Mesendoderm (in vitro differentiated cells): ENCODE data around the gene AGBL3.
"Not testable (repeated sequence)": the region's sequence is repeated elsewhere in the genome, so short reads cannot be mapped to it uniquely, and the experiment has no call there.

Source experiments
- DNase-seq: peaks from one replicate; pipeline ENCODE4 v3.0.0; 2013
- H2AK5ac ChIP-seq: 2 replicates; pipeline ENCODE4 v1.6.1; 2013; ENCODE audit warnings: low read length, inconsistent platforms
- H2BK120ac ChIP-seq: 2 replicates; pipeline ENCODE4 v1.6.1; 2013; ENCODE audit warnings: low read depth, mild to moderate bottlenecking, low read length, moderate library complexity, mixed read lengths
- H2BK15ac ChIP-seq: replicated peaks from 2 replicates; pipeline ENCODE4 v1.6.1; 2013; ENCODE audit warnings: low read depth, mild to moderate bottlenecking, moderate library complexity
- H2BK5ac ChIP-seq: 2 replicates; pipeline ENCODE4 v1.6.1; 2013; ENCODE audit warnings: low read length, inconsistent platforms
- H3K18ac ChIP-seq: 2 replicates; pipeline ENCODE4 v1.6.1; 2013; ENCODE audit warnings: mild to moderate bottlenecking, low read length, mixed read lengths
- H3K23ac ChIP-seq: one replicate; pipeline ENCODE4 v1.6.1; 2013; ENCODE audit warnings: low read length
- H3K27ac ChIP-seq: 2 replicates; pipeline ENCODE4 v1.5.1; 2013; ENCODE audit warnings: low read depth, mild to moderate bottlenecking, inconsistent platforms, low read length, moderate library complexity
- H3K27me3 ChIP-seq: 2 replicates; pipeline ENCODE4 v1.6.1; 2013; ENCODE audit warnings: low read length, control low read depth, mild to moderate bottlenecking, inconsistent platforms; ENCODE audit not compliant: insufficient read depth, poor library complexity
- H3K36me3 ChIP-seq: 2 replicates; pipeline ENCODE4 v1.6.1; 2013; ENCODE audit warnings: low read length, inconsistent platforms; ENCODE audit not compliant: control insufficient read depth, insufficient read depth
- H3K4ac ChIP-seq: one replicate; pipeline ENCODE4 v1.6.1; 2013; ENCODE audit warnings: low read depth, mild to moderate bottlenecking, low read length, moderate library complexity
- H3K4me1 ChIP-seq: 2 replicates; pipeline ENCODE4 v1.6.1; 2013; ENCODE audit warnings: low read depth, low read length, inconsistent platforms; ENCODE audit not compliant: control insufficient read depth
- H3K4me2 ChIP-seq: 2 replicates; pipeline ENCODE4 v1.6.1; 2013; ENCODE audit warnings: low read length
- H3K4me3 ChIP-seq: 2 replicates; pipeline ENCODE4 v1.5.1; 2013; ENCODE audit warnings: mild to moderate bottlenecking, low read length
- H3K56ac ChIP-seq: one replicate; pipeline ENCODE4 v1.6.1; 2013; ENCODE audit warnings: low read length
- H3K79me1 ChIP-seq: 2 replicates; pipeline ENCODE4 v1.6.1; 2013; ENCODE audit warnings: low read length, inconsistent platforms
- H3K79me2 ChIP-seq: 2 replicates; pipeline ENCODE4 v1.6.1; 2013; ENCODE audit warnings: mild to moderate bottlenecking, low read length; ENCODE audit not compliant: control insufficient read depth, insufficient read depth
- H3K9ac ChIP-seq: 2 replicates; pipeline ENCODE4 v1.6.1; 2013; ENCODE audit warnings: low read length, inconsistent platforms
- H4K5ac ChIP-seq: one replicate; pipeline ENCODE4 v1.6.1; 2013; ENCODE audit warnings: low read length
- H4K8ac ChIP-seq: one replicate; pipeline ENCODE4 v1.6.1; 2013; ENCODE audit warnings: low read depth, mild to moderate bottlenecking, control low read depth, low read length, moderate library complexity
- WGBS: extraction: QIAGEN DNeasy Blood & Tissue Kit; methylation state at CpG from one replicate; pipeline ENCODE4 v1.1.7; 2013; ENCODE audit warnings: low lambda C conversion rate, missing lambda C conversion rate; ENCODE audit not compliant: insufficient coverage; ENCODE audit errors: extremely low coverage; 5-methylcytosine and 5-hydroxymethylcytosine counted together

The AGBL3 gene

GRCh38 chr7:135168489-135169140 is 182.3 kb downstream of the AGBL3 start:
- Histone ChIP-seq H3K23ac (no peak overlapping the region), H3K18ac (no peak overlapping the region), H3K4me2 (no peak overlapping the region), H2AK5ac (no peak overlapping the region), H3K56ac (peak overlapping the region; percentile 15), H3K27me3 (no peaks in the 10 kb centered on the region), H4K5ac (no peak overlapping the region), H3K36me3 (peaks cover 16% of the 10 kb centered on the region), H2BK5ac (no peak overlapping the region), H3K79me2 (peaks cover 10% of the 10 kb centered on the region), H3K9ac (no peak overlapping the region), H2BK120ac (no peak overlapping the region), H3K79me1 (peaks cover 17% of the 10 kb centered on the region), H4K8ac (no peak overlapping the region), H2BK15ac (no peak overlapping the region), H3K4me1 (peaks cover 2% of the 10 kb centered on the region), H3K4ac (no peak overlapping the region), H3K4me3 (no peak overlapping the region), H3K27ac (no peak overlapping the region)
- no CpG with 5 or more reads among the region's 13 CpGs for WGBS
- no peak for DNase-seq

- H4K5ac ChIP-seq, result no peak overlapping the region
- H3K9ac ChIP-seq, result peak overlapping the region; percentile 97
- peaks cover 2% of the 10 kb centered on the region for H3K4me1 ChIP-seq
- H3K4ac ChIP-seq, result peak overlapping the region; percentile 63
- no peaks in the 10 kb centered on the region for H3K27me3 ChIP-seq
- no peak overlapping the region for H3K23ac ChIP-seq
- peak; percentile 91 for DNase-seq
- H3K4me3 ChIP-seq, result peak overlapping the region; percentile 88
- H3K79me2 ChIP-seq, result peaks cover 10% of the 10 kb centered on the region
- H3K27ac ChIP-seq, result peak overlapping the region; percentile 100
- WGBS, result no CpG with 5 or more reads among the region's 11 CpGs
- no peak overlapping the region for H2BK120ac ChIP-seq
- peak overlapping the region; percentile 72 for H3K4me2 ChIP-seq
- no peak overlapping the region for H2BK15ac ChIP-seq
- H3K36me3 ChIP-seq, result peaks cover 16% of the 10 kb centered on the region
- peaks cover 17% of the 10 kb centered on the region for H3K79me1 ChIP-seq
- H2AK5ac ChIP-seq, result no peak overlapping the region
- H4K8ac ChIP-seq, result peak overlapping the region; percentile 99
- peak overlapping the region; percentile 98 for H3K56ac ChIP-seq
- peak overlapping the region; percentile 22 for H2BK5ac ChIP-seq
- H3K18ac ChIP-seq, result peak overlapping the region; percentile 77
Measured at GRCh38 chr7:135169141-135169963, 183.0 kb downstream of the AGBL3 start.

- peak overlapping the region; percentile 98 for H3K56ac ChIP-seq
- H3K27ac ChIP-seq, result peak overlapping the region; percentile 100
- peak overlapping the region; percentile 99 for H4K8ac ChIP-seq
- DNase-seq, result no peak
- H3K4ac ChIP-seq, result peak overlapping the region; percentile 45
- H3K79me2 ChIP-seq, result peaks cover 10% of the 10 kb centered on the region
- H2BK120ac ChIP-seq, result no peak overlapping the region
- H3K18ac ChIP-seq, result peak overlapping the region; percentile 77
- H2AK5ac ChIP-seq, result no peak overlapping the region
- peak overlapping the region; percentile 63 for H2BK5ac ChIP-seq
- peaks cover 2% of the 10 kb centered on the region for H3K4me1 ChIP-seq
- peak overlapping the region; percentile 97 for H3K9ac ChIP-seq
- H3K36me3 ChIP-seq, result peaks cover 16% of the 10 kb centered on the region
- peak overlapping the region; percentile 88 for H3K4me3 ChIP-seq
- H3K27me3 ChIP-seq, result no peaks in the 10 kb centered on the region
- peaks cover 17% of the 10 kb centered on the region for H3K79me1 ChIP-seq
- H3K4me2 ChIP-seq, result peak overlapping the region; percentile 72
- H3K23ac ChIP-seq, result peak overlapping the region; percentile 66
- no peak overlapping the region for H4K5ac ChIP-seq
- no CpG with 5 or more reads among the region's 17 CpGs for WGBS
- no peak overlapping the region for H2BK15ac ChIP-seq
Measured at GRCh38 chr7:135169964-135170273, 183.6 kb downstream of the AGBL3 start.

GRCh38 chr7:135170274-135170997 is 184.1 kb downstream of the AGBL3 start, which contains the start of gene CYREN:
CYREN (minus strand) TSS chr7:135170707; CDS start chr7:135168922, 1,785 bp downstream.
- Histone ChIP-seq H3K9ac (peak within 1 kb of the TSS; percentile 97), H3K18ac (peak within 1 kb of the TSS; percentile 77), H3K4me3 (peak within 1 kb of the TSS; percentile 88), H2BK15ac (no peak within 1 kb of the TSS), H4K5ac (no peak within 1 kb of the TSS), H3K79me2 (peaks cover 10% of the 10 kb centered on the region), H2BK120ac (no peak within 1 kb of the TSS), H3K27ac (peak within 1 kb of the TSS; percentile 100), H2AK5ac (no peak within 1 kb of the TSS), H3K4me1 (peaks cover 2% of the 10 kb centered on the region), H3K4ac (peak within 1 kb of the TSS; percentile 63), H3K36me3 (peaks cover 16% of the 10 kb centered on the region), H3K56ac (peak within 1 kb of the TSS; percentile 98), H3K27me3 (no peaks in the 10 kb centered on the region), H3K79me1 (peaks cover 17% of the 10 kb centered on the region), H3K4me2 (peak within 1 kb of the TSS; percentile 72), H3K23ac (peak within 1 kb of the TSS; percentile 66), H4K8ac (peak within 1 kb of the TSS; percentile 99), H2BK5ac (peak within 1 kb of the TSS; percentile 63)
- WGBS, result no CpG with 5 or more reads among the region's 77 CpGs
- DNase-seq, result peak; percentile 96

- H3K9ac ChIP-seq, result peak overlapping the region; percentile 97
- H3K4ac ChIP-seq, H2AK5ac ChIP-seq, H3K4me2 ChIP-seq, DNase-seq, H2BK5ac ChIP-seq, H4K8ac ChIP-seq, H3K23ac ChIP-seq, H3K27me3 ChIP-seq, H4K5ac ChIP-seq, H2BK15ac ChIP-seq, H3K4me1 ChIP-seq, H2BK120ac ChIP-seq: not testable (repeated sequence)
- H3K79me2 ChIP-seq, result peaks cover 10% of the 10 kb centered on the region
- peaks cover 16% of the 10 kb centered on the region for H3K36me3 ChIP-seq
- H3K56ac ChIP-seq, result peak overlapping the region; percentile 67
- no CpG with 5 or more reads among the region's 12 CpGs for WGBS
- peak overlapping the region; percentile 100 for H3K27ac ChIP-seq
- H3K79me1 ChIP-seq, result peaks cover 17% of the 10 kb centered on the region
- H3K4me3 ChIP-seq, result peak overlapping the region; percentile 15
- peak overlapping the region; percentile 77 for H3K18ac ChIP-seq
Measured at GRCh38 chr7:135170998-135171481, 184.7 kb downstream of the AGBL3 start.
